Stimulated activated naive B cell treated with anti-CD40 and anti-IgM and Interleukin-4, amounts not matched to agents 10 μg/mL and 1 μg/mL and 100 μg/mL, for 72 hours (primary cell): Measurements from ENCODE around the gene TRIM27.
A peak's percentile ranks its signal among the peaks of the same experiment; 100 is the strongest.

Experiments
- ATAC-seq, 2 donors: fragments of 150-1000 bp; cut with Tn5 transposase; replicated peaks; 2 replicates each; pipeline ENCODE4 v1.10.0; 2021; ENCODE audit warnings: moderate library complexity in 1 of 2
- DNase-seq: peaks from one replicate; pipeline ENCODE4 v3.0.0; 2021
- H3K27ac Mint-ChIP-seq: one replicate; pipeline ENCODE4 v1.8.0; 2022; ENCODE audit warnings: mild to moderate bottlenecking, mixed read lengths
- H3K27me3 Mint-ChIP-seq, 2 donors: one replicate each; pipeline ENCODE4 v1.8.0; 2022; ENCODE audit warnings: mixed read lengths in 2 of 2
- H3K36me3 Mint-ChIP-seq, 2 donors: one replicate each; pipeline ENCODE4 v1.8.0; 2022; ENCODE audit warnings: mixed read lengths in 2 of 2, mild to moderate bottlenecking in 1 of 2
- H3K4me1 Mint-ChIP-seq, 2 donors: one replicate each; pipeline ENCODE4 v1.8.0; 2022; ENCODE audit warnings: mixed read lengths in 2 of 2, mild to moderate bottlenecking in 1 of 2
- H3K4me3 Mint-ChIP-seq, 2 donors: one replicate each; pipeline ENCODE4 v1.8.0; 2022; ENCODE audit warnings: mild to moderate bottlenecking in 2 of 2, mixed read lengths in 2 of 2, moderate library complexity in 1 of 2
- H3K9me3 Mint-ChIP-seq, 2 donors: one replicate each; pipeline ENCODE4 v1.8.0; 2022; ENCODE audit warnings: mixed read lengths in 2 of 2, mild to moderate bottlenecking in 1 of 2

Gene TRIM27

GRCh38 chr6:28948782-28949486 lies 25.1 kb upstream of the TRIM27 start:
- H3K9me3 Mint-ChIP-seq, result peaks cover 3 to 4% of the 10 kb centered on the region in 2 donors
- ATAC-seq (no peak), DNase-seq (no peak)
- no peak overlapping the region for H3K4me3 Mint-ChIP-seq
- H3K36me3 Mint-ChIP-seq, result peaks cover 1 to 9% of the 10 kb centered on the region in 2 donors
- peaks cover 14 to 22% of the 10 kb centered on the region in 2 donors for H3K27me3 Mint-ChIP-seq
- H3K27ac Mint-ChIP-seq, result no peak overlapping the region
- peaks cover 21 to 23% of the 10 kb centered on the region in 2 donors for H3K4me1 Mint-ChIP-seq

- Mint-ChIP-seq H3K9me3 (peaks cover 3 to 4% of the 10 kb centered on the region in 2 donors), H3K27ac (no peak overlapping the region), H3K36me3 (peaks cover 1 to 12% of the 10 kb centered on the region in 2 donors), H3K4me1 (peaks cover 20 to 26% of the 10 kb centered on the region in 2 donors), H3K27me3 (peaks cover 9 to 14% of the 10 kb centered on the region in 2 donors), H3K4me3 (no peak overlapping the region)
- DNase-seq (no peak), ATAC-seq (no peak)
These were observed 24.1 kb upstream of the TRIM27 start for GRCh38 chr6:28947831-28948270.

- Mint-ChIP-seq H3K27ac (no peak overlapping the region), H3K4me3 (no peak overlapping the region), H3K36me3 (peaks cover 1 to 12% of the 10 kb centered on the region in 2 donors), H3K4me1 (peaks cover 18 to 25% of the 10 kb centered on the region in 2 donors), H3K9me3 (peaks cover 3 to 4% of the 10 kb centered on the region in 2 donors), H3K27me3 (peaks cover 8 to 9% of the 10 kb centered on the region in 2 donors)
- DNase-seq, result no peak
- no peak for ATAC-seq
These were observed 23.4 kb upstream of the TRIM27 start for GRCh38 chr6:28947067-28947765.

GRCh38 chr6:28945349-28945748 lies 21.6 kb upstream of the TRIM27 start:
- Mint-ChIP-seq H3K9me3 (no peaks in the 10 kb centered on the region), H3K4me1 (peaks cover 25 to 39% of the 10 kb centered on the region in 2 donors), H3K27ac (no peak overlapping the region)

GRCh38 chr6:28944412-28944865 lies 20.7 kb upstream of the TRIM27 start:
- H3K27me3 Mint-ChIP-seq, result peaks cover 0 to 5% of the 10 kb centered on the region in 2 donors
- peaks cover 1 to 17% of the 10 kb centered on the region in 2 donors for H3K36me3 Mint-ChIP-seq
- H3K9me3 Mint-ChIP-seq, result no peaks in the 10 kb centered on the region
- peak overlapping the region; percentile 83 to 93 for H3K4me3 Mint-ChIP-seq
- peak in 1 of 2 donors; percentile 26 for ATAC-seq
- DNase-seq, result peak; percentile 53
- H3K27ac Mint-ChIP-seq, result peak overlapping the region; percentile 98
- H3K4me1 Mint-ChIP-seq, result peaks cover 28 to 44% of the 10 kb centered on the region in 2 donors

More at GRCh38 chr6:28945349-28945748, 21.6 kb upstream of the TRIM27 start:
- Mint-ChIP-seq H3K36me3 (peaks cover 1 to 17% of the 10 kb centered on the region in 2 donors), H3K27me3 (peaks cover 0 to 5% of the 10 kb centered on the region in 2 donors), H3K4me3 (no peak overlapping the region)
- DNase-seq (no peak), ATAC-seq (no peak)

- ATAC-seq, result peak; percentile 13 to 43
- Mint-ChIP-seq H3K4me3 (peak overlapping the region; percentile 83 to 93), H3K27ac (peak overlapping the region; percentile 98), H3K27me3 (peaks cover 0 to 5% of the 10 kb centered on the region in 2 donors), H3K36me3 (peaks cover 1 to 17% of the 10 kb centered on the region in 2 donors), H3K9me3 (peaks cover 0 to under 1% of the 10 kb centered on the region in 2 donors), H3K4me1 (peaks cover 28 to 44% of the 10 kb centered on the region in 2 donors)
- peak; percentile 69 for DNase-seq
These were observed 20.0 kb upstream of the TRIM27 start for GRCh38 chr6:28943557-28944411.

GRCh38 chr6:28943223-28943556 lies 19.4 kb upstream of the TRIM27 start:
- H3K4me1 Mint-ChIP-seq, result peaks cover 28 to 44% of the 10 kb centered on the region in 2 donors

GRCh38 chr6:28941684-28942448 lies 18.1 kb upstream of the TRIM27 start:
- DNase-seq, result no peak
- H3K9me3 Mint-ChIP-seq, result peaks cover 0 to 2% of the 10 kb centered on the region in 2 donors
- peak overlapping the region; percentile 94 for H3K27ac Mint-ChIP-seq
- peaks cover 28 to 44% of the 10 kb centered on the region in 2 donors for H3K4me1 Mint-ChIP-seq
- peaks cover 0 to 5% of the 10 kb centered on the region in 2 donors for H3K27me3 Mint-ChIP-seq
- H3K4me3 Mint-ChIP-seq, result peak overlapping the region; percentile 84 to 86
- ATAC-seq, result no peak
- H3K36me3 Mint-ChIP-seq, result peaks cover 1 to 17% of the 10 kb centered on the region in 2 donors

More at GRCh38 chr6:28943223-28943556, 19.4 kb upstream of the TRIM27 start:
- H3K4me3 Mint-ChIP-seq, result peak overlapping the region; percentile 83 to 93
- ATAC-seq, result no peak
- peaks cover 1 to 17% of the 10 kb centered on the region in 2 donors for H3K36me3 Mint-ChIP-seq
- no peak for DNase-seq
- peaks cover 0 to 2% of the 10 kb centered on the region in 2 donors for H3K9me3 Mint-ChIP-seq
- H3K27ac Mint-ChIP-seq, result no peak overlapping the region
- peaks cover 0 to 5% of the 10 kb centered on the region in 2 donors for H3K27me3 Mint-ChIP-seq

GRCh38 chr6:28940858-28941683 lies 17.3 kb upstream of the TRIM27 start:
- peak overlapping the region; percentile 84 to 86 for H3K4me3 Mint-ChIP-seq
- peaks cover 28 to 44% of the 10 kb centered on the region in 2 donors for H3K4me1 Mint-ChIP-seq
- ATAC-seq (peak; percentile 80 to 87), DNase-seq (peak; percentile 76)
- peaks cover 1 to 17% of the 10 kb centered on the region in 2 donors for H3K36me3 Mint-ChIP-seq
- H3K9me3 Mint-ChIP-seq, result peaks cover 0 to 2% of the 10 kb centered on the region in 2 donors
- peak overlapping the region; percentile 94 for H3K27ac Mint-ChIP-seq
- peaks cover 0 to 5% of the 10 kb centered on the region in 2 donors for H3K27me3 Mint-ChIP-seq

GRCh38 chr6:28940294-28940857 lies 16.6 kb upstream of the TRIM27 start:
- Mint-ChIP-seq H3K9me3 (peaks cover 0 to 2% of the 10 kb centered on the region in 2 donors), H3K27ac (peak overlapping the region; percentile 94), H3K4me3 (peak overlapping the region; percentile 84 to 86), H3K4me1 (peaks cover 26 to 44% of the 10 kb centered on the region in 2 donors), H3K27me3 (peaks cover 0 to 5% of the 10 kb centered on the region in 2 donors), H3K36me3 (peaks cover 1 to 17% of the 10 kb centered on the region in 2 donors)
- DNase-seq (peak; percentile 15), ATAC-seq (peak; percentile 33 to 43)

- H3K36me3 Mint-ChIP-seq, result no peaks in the 10 kb centered on the region
- H3K27ac Mint-ChIP-seq, result no peak overlapping the region
- H3K27me3 Mint-ChIP-seq, result peaks cover 9 to 26% of the 10 kb centered on the region in 2 donors
- no peak overlapping the region for H3K4me3 Mint-ChIP-seq
- DNase-seq (no peak), ATAC-seq (no peak)
- no peaks in the 10 kb centered on the region for H3K9me3 Mint-ChIP-seq
- H3K4me1 Mint-ChIP-seq, result no peaks in the 10 kb centered on the region
These were observed 9.3 kb upstream of the TRIM27 start for GRCh38 chr6:28933069-28933468.

- no peak for ATAC-seq
- H3K36me3 Mint-ChIP-seq, result no peaks in the 10 kb centered on the region
- no peaks in the 10 kb centered on the region for H3K4me1 Mint-ChIP-seq
- no peak overlapping the region for H3K4me3 Mint-ChIP-seq
- DNase-seq, result no peak
- no peak overlapping the region for H3K27ac Mint-ChIP-seq
- peaks cover 9 to 26% of the 10 kb centered on the region in 2 donors for H3K27me3 Mint-ChIP-seq
- H3K9me3 Mint-ChIP-seq, result no peaks in the 10 kb centered on the region
These were observed 6.3 kb upstream of the TRIM27 start for GRCh38 chr6:28929887-28930620.
